B cell (primary cell): ENCODE data around the gene GIGYF2. TPM values are rescaled to one million over a fixed set of nuclear protein-coding genes. Genes with fewer than 3 reads are reported as not detected.
"Not testable (repeated sequence)": the region's sequence is repeated elsewhere in the genome, so short reads cannot be mapped to it uniquely, and the experiment has no call there.

Experiments used
- ATAC-seq: fragments of 200-7000 bp; cut with Tn5 transposase; one replicate; pipeline ENCODE4 v1.10.0; 2021; ENCODE audit warnings: low read depth, mild to moderate bottlenecking, moderate number of reproducible peaks, moderate library complexity
- CTCF ChIA-PET: fragments of 350-600 bp; sonication (Branson Sonifier 250); formaldehyde crosslinking; loops from one replicate; lab custom pipeline; 2021; ENCODE audit warnings: antibody characterized with exemption, inconsistent platforms; lab: Charles Lee
- POLR2A ChIA-PET: fragments of 350-600 bp; sonication (Branson Sonifier 250); formaldehyde crosslinking; loops from one replicate; lab custom pipeline; 2021; ENCODE audit warnings: antibody characterized with exemption; lab: Charles Lee
- DNase-seq: peaks from one replicate; pipeline ENCODE4 v3.0.0; 2013
- H2AFZ ChIP-seq: 2 replicates; pipeline ENCODE4 v1.6.1; 2012; ENCODE audit warnings: mild to moderate bottlenecking, low read depth, low read length; ENCODE audit not compliant: insufficient read depth, poor library complexity, severe bottlenecking
- H3K27ac ChIP-seq, 2 donors: 1 replicate in 1 of 2; 2 replicates in 1 of 2; pipeline ENCODE4 v1.5.1; 2012 to 2013; ENCODE audit warnings: low read length in 2 of 2, mild to moderate bottlenecking in 2 of 2, moderate library complexity in 1 of 2
- H3K27me3 ChIP-seq, 4 experiments: fragments of 200-600 bp in 1 of 4; sonication (generic) in 1 of 4; replicated peaks in 1 of 4; 1 replicate in 2 of 4; 2 replicates in 2 of 4; pipeline versions ENCODE4 v1.6.1 to v1.7.0; 2013 to 2016; ENCODE audit warnings: low read length in 3 of 4, mild to moderate bottlenecking in 2 of 4, mixed read lengths in 1 of 4, moderate library complexity in 1 of 4; ENCODE audit not compliant: insufficient read depth in 4 of 4, control insufficient read depth in 3 of 4; ENCODE audit errors: control extremely low read depth in 1 of 4
- H3K36me3 ChIP-seq, 2 experiments: replicated peaks in 1 of 2; 1 replicate in 1 of 2; 2 replicates in 1 of 2; pipeline versions ENCODE4 v1.6.1 to v1.7.1; 2013; ENCODE audit warnings: low read length in 1 of 2; ENCODE audit not compliant: insufficient read depth in 2 of 2, control insufficient read depth in 1 of 2; ENCODE audit errors: control extremely low read depth in 1 of 2, extremely low read depth in 1 of 2
- H3K4me1 ChIP-seq, 2 donors: fragments of 200-600 bp in 1 of 2; sonication (generic) in 1 of 2; 1 replicate in 1 of 2; 2 replicates in 1 of 2; pipeline versions ENCODE4 v1.5.1 to v1.6.1; 2013 to 2017; ENCODE audit warnings: low read length in 2 of 2; ENCODE audit not compliant: control insufficient read depth in 2 of 2, insufficient read depth in 2 of 2
- H3K4me2 ChIP-seq: replicated peaks from 2 replicates; pipeline ENCODE3; 2012; ENCODE audit warnings: mild to moderate bottlenecking, low read depth, low read length; ENCODE audit not compliant: poor library complexity, severe bottlenecking
- H3K4me3 ChIP-seq, 5 experiments: fragments of 200-600 bp in 1 of 5; sonication (generic) in 1 of 5; 1 replicate in 3 of 5; 2 replicates in 2 of 5; pipeline versions ENCODE4 v1.5.1 to v1.7.0; 2011 to 2016; ENCODE audit warnings: low read length in 4 of 5, mild to moderate bottlenecking in 4 of 5, low read depth in 2 of 5, control low read depth in 1 of 5, moderate library complexity in 1 of 5; ENCODE audit not compliant: insufficient read depth in 1 of 5; ENCODE audit errors: control extremely low read depth in 1 of 5, extremely low read depth in 1 of 5
- H3K79me2 ChIP-seq: fragments of 200-600 bp; sonication (generic); one replicate; pipeline ENCODE4 v1.6.0; 2016; ENCODE audit warnings: low read length; ENCODE audit not compliant: control insufficient read depth, insufficient read depth
- H3K9ac ChIP-seq: fragments of 200-600 bp; sonication (generic); 2 replicates; pipeline ENCODE4 v1.6.1; 2017; ENCODE audit warnings: mild to moderate bottlenecking, low read length, moderate library complexity
- H3K9me3 ChIP-seq, 3 donors: one replicate each; pipeline versions ENCODE4 v1.6.1 to v1.7.1; 2013; ENCODE audit warnings: low read length in 2 of 3; ENCODE audit not compliant: control insufficient read depth in 2 of 3, insufficient read depth in 1 of 3; ENCODE audit errors: control extremely low read depth in 1 of 3
- H4K20me1 ChIP-seq: 2 replicates; pipeline ENCODE4 v1.6.0; 2012; ENCODE audit warnings: mild to moderate bottlenecking, low read length; ENCODE audit not compliant: insufficient read depth, control insufficient read depth, poor library complexity, severe bottlenecking
- H3K27ac Mint-ChIP-seq: one replicate; pipeline ENCODE4 v1.8.0; 2021; ENCODE audit warnings: mixed read lengths
- H3K27me3 Mint-ChIP-seq: one replicate; pipeline ENCODE4 v1.8.0; 2021; ENCODE audit warnings: mixed read lengths
- H3K4me1 Mint-ChIP-seq: one replicate; pipeline ENCODE4 v1.8.0; 2021; ENCODE audit warnings: mixed read lengths
- H3K4me3 Mint-ChIP-seq: one replicate; pipeline ENCODE4 v1.8.0; 2021; ENCODE audit warnings: mixed read lengths
- H3K9me3 Mint-ChIP-seq: one replicate; pipeline ENCODE4 v1.8.0; 2022; ENCODE audit warnings: mixed read lengths; ENCODE audit not compliant: insufficient read depth
- EZH2 ChIP-seq: IDR thresholded peaks from 2 replicates; pipeline ENCODE4 v1.6.1; 2012; ENCODE audit warnings: borderline replicate concordance, low read depth, mild to moderate bottlenecking, moderate library complexity, low read length; ENCODE audit not compliant: insufficient read depth, poor library complexity, severe bottlenecking
- WGBS: methylation state at CpG from one replicate; pipeline ENCODE4 v1.1.5; 2013; ENCODE audit warnings: missing lambda C conversion rate; ENCODE audit not compliant: insufficient coverage; 5-methylcytosine and 5-hydroxymethylcytosine counted together
- intact Hi-C: fragments of 100-400 bp; cut with micrococcal nuclease; formaldehyde crosslinking; loops from one replicate; pipeline ENCODE4 v1.10.0; 2022
- polyA plus RNA-seq: library from polyadenylated mRNA; depleted of rRNA; stranded (reverse); fragments of >200 nt; gene quantifications from 2 replicates; pipeline ENCODE4 v1.2.3, GENCODE V29; 2012
- total RNA-seq, 2 donors: library from RNA; stranded (reverse); fragments of 120-200 nt in 1 of 2; gene quantifications; 1 replicate in 1 of 2; 2 replicates in 1 of 2; pipeline versions ENCODE4 v1.2.3 to v1.2.4, GENCODE V29; 2013 to 2022
- TF ChIP-seq, protein P1 (sequence below): fragments of 200-600 bp; IDR thresholded peaks from one replicate; pipeline ENCODE4 v1.8.0; 2022; ENCODE audit warnings: antibody characterized with exemption, mild to moderate bottlenecking

Gene GIGYF2
- total and polyA plus RNA-seq, 2 donors (not counting 1 experiment from before 2014, with no cell fraction given), result 7.2 to 108 TPM

- Histone ChIP-seq H3K27me3 (peaks cover 0 to 12% (median 2%) of the 10 kb centered on the region in 4 experiments), H2AFZ (no peak overlapping the region), H3K79me2 (no peaks in the 10 kb centered on the region), H3K9ac (no peak overlapping the region), H3K9me3 (no peaks in the 10 kb centered on the region), H3K4me3 (no peak overlapping the region), H4K20me1 (no peaks in the 10 kb centered on the region), H3K27ac (no peak overlapping the region), H3K4me2 (no peak overlapping the region), H3K36me3 (no peaks in the 10 kb centered on the region), H3K4me1 (no peaks in the 10 kb centered on the region)
- Mint-ChIP-seq H3K9me3 (no peaks in the 10 kb centered on the region), H3K27me3 (peaks cover 20% of the 10 kb centered on the region), H3K4me1 (no peaks in the 10 kb centered on the region), H3K27ac (no peak overlapping the region), H3K4me3 (no peak overlapping the region)
- no peak for ATAC-seq
- intact Hi-C loops, result no loop called here
- no peak for DNase-seq
- TF ChIP-seq EZH2, result no peak
- TF ChIP-seq, protein P1, sequence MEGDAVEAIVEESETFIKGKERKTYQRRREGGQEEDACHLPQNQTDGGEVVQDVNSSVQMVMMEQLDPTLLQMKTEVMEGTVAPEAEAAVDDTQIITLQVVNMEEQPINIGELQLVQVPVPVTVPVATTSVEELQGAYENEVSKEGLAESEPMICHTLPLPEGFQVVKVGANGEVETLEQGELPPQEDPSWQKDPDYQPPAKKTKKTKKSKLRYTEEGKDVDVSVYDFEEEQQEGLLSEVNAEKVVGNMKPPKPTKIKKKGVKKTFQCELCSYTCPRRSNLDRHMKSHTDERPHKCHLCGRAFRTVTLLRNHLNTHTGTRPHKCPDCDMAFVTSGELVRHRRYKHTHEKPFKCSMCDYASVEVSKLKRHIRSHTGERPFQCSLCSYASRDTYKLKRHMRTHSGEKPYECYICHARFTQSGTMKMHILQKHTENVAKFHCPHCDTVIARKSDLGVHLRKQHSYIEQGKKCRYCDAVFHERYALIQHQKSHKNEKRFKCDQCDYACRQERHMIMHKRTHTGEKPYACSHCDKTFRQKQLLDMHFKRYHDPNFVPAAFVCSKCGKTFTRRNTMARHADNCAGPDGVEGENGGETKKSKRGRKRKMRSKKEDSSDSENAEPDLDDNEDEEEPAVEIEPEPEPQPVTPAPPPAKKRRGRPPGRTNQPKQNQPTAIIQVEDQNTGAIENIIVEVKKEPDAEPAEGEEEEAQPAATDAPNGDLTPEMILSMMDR, result no peak
- ChIA-PET POLR2A (no interaction called here), CTCF (no interaction called here)
- WGBS, result 92% methylated on average over 6 of the region's 10 CpGs
Measured at GRCh38 chr2:232681527-232681926, 15.6 kb upstream of the GIGYF2 start.

- Histone ChIP-seq H3K36me3 (no peaks in the 10 kb centered on the region), H3K27me3 (peaks cover 0 to 12% (median 2%) of the 10 kb centered on the region in 4 experiments), H3K9ac (no peak overlapping the region), H3K27ac (no peak overlapping the region), H3K79me2 (no peaks in the 10 kb centered on the region), H3K4me1 (no peaks in the 10 kb centered on the region), H3K9me3 (no peaks in the 10 kb centered on the region), H3K4me3 (no peak overlapping the region), H4K20me1 (no peaks in the 10 kb centered on the region), H3K4me2 (no peak overlapping the region), H2AFZ (no peak overlapping the region)
- ChIA-PET CTCF (no interaction called here), POLR2A (no interaction called here)
- no CpG with 5 or more reads among the region's 1 CpG for WGBS
- H3K9me3 Mint-ChIP-seq, result no peaks in the 10 kb centered on the region
- no peak overlapping the region for H3K27ac Mint-ChIP-seq
- TF ChIP-seq, protein P1, result no peak
- no peak for TF ChIP-seq EZH2
- peaks cover 20% of the 10 kb centered on the region for H3K27me3 Mint-ChIP-seq
- H3K4me3 Mint-ChIP-seq, result no peak overlapping the region
- no peaks in the 10 kb centered on the region for H3K4me1 Mint-ChIP-seq
- intact Hi-C loops, result no loop called here
- no peak for DNase-seq
- ATAC-seq, result no peak
Measured at GRCh38 chr2:232683368-232683767, 13.8 kb upstream of the GIGYF2 start.

GRCh38 chr2:232685391-232685790 lies 11.7 kb upstream of the GIGYF2 start:
- H3K4me1 Mint-ChIP-seq, POLR2A ChIA-PET, CTCF ChIA-PET: not testable (repeated sequence)

More at GRCh38 chr2:232685391-232685790, 11.7 kb upstream of the GIGYF2 start:
- H3K9me3 Mint-ChIP-seq, H3K4me3 Mint-ChIP-seq, ATAC-seq, H3K9me3 ChIP-seq, H3K27ac Mint-ChIP-seq, H3K36me3 ChIP-seq, H3K4me2 ChIP-seq, H3K9ac ChIP-seq, H2AFZ ChIP-seq, intact Hi-C loops, DNase-seq, H3K27ac ChIP-seq, H3K4me3 ChIP-seq, H4K20me1 ChIP-seq, H3K4me1 ChIP-seq, H3K79me2 ChIP-seq: not testable (repeated sequence)
- 97% methylated on average over 5 of the region's 6 CpGs for WGBS
- peaks cover 10% of the 10 kb centered on the region for H3K27me3 Mint-ChIP-seq
- H3K27me3 ChIP-seq, result peaks cover 0 to 12% (median 2%) of the 10 kb centered on the region in 4 experiments
